ENCODE data around the gene MEF2C. TPM values are rescaled to one million over a fixed set of nuclear protein-coding genes. Genes with fewer than 3 reads are reported as not detected.

Gene MEF2C
- polyA plus RNA-seq, 1 donor (not counting 4 experiments of a cell fraction or from before 2014, with no cell fraction given), result 0.10 TPM

- H3K9me3 ChIP-seq (ENCODE audit: control insufficient read depth, low read depth, low read length), result no peaks in the 10 kb centered on the region
- DNase-seq (ENCODE audit: low read depth, low spot score), result no peak
Observed at GRCh38 chr5:88778736-88779135, 104.2 kb downstream of the MEF2C start.

GRCh38 chr5:88776692-88777091 is 106.3 kb downstream of the MEF2C start:
- Histone ChIP-seq H3K27me3 (ENCODE audit: control insufficient read depth, extremely low read depth, insufficient read depth, low read length) (no peaks in the 10 kb centered on the region), H2AFZ (ENCODE audit: control insufficient read depth, low read length) (no peak overlapping the region), H3K4me1 (ENCODE audit: control insufficient read depth, extremely low read depth, insufficient read depth, low read length) (no peaks in the 10 kb centered on the region), H3K9me3 (ENCODE audit: control insufficient read depth, low read depth, low read length) (no peaks in the 10 kb centered on the region), H3K4me2 (ENCODE audit: control insufficient read depth, extremely low read depth, insufficient read depth, low read depth, low read length) (no peak overlapping the region), H3K79me2 (ENCODE audit: control insufficient read depth, insufficient read depth, low read length) (no peaks in the 10 kb centered on the region), H3K4me3 (ENCODE audit: control insufficient read depth in 2 of 3, extremely low read depth in 1 of 3, insufficient read depth in 2 of 3, low read depth in 1 of 3, low read length in 3 of 3) (no peak overlapping the region), H3K36me3 (ENCODE audit: control insufficient read depth in 2 of 2, extremely low read depth in 1 of 2, insufficient read depth in 2 of 2, low read length in 2 of 2) (no peaks in the 10 kb centered on the region), H3K9ac (ENCODE audit: control insufficient read depth, extremely low read depth, insufficient read depth, low read length) (no peak overlapping the region), H3K9me1 (ENCODE audit: control insufficient read depth, extremely low read depth, insufficient read depth, low read length) (no peaks in the 10 kb centered on the region), H3K27ac (ENCODE audit: control insufficient read depth, insufficient read depth, low read length) (no peak overlapping the region), H4K20me1 (ENCODE audit: control insufficient read depth, extremely low read depth, insufficient read depth, low read length) (no peaks in the 10 kb centered on the region)
- no peak for TF ChIP-seq EZH2 (IDR thresholded peaks at IDR 0.05; ENCODE audit: low read length)
- TF ChIP-seq, protein P1, sequence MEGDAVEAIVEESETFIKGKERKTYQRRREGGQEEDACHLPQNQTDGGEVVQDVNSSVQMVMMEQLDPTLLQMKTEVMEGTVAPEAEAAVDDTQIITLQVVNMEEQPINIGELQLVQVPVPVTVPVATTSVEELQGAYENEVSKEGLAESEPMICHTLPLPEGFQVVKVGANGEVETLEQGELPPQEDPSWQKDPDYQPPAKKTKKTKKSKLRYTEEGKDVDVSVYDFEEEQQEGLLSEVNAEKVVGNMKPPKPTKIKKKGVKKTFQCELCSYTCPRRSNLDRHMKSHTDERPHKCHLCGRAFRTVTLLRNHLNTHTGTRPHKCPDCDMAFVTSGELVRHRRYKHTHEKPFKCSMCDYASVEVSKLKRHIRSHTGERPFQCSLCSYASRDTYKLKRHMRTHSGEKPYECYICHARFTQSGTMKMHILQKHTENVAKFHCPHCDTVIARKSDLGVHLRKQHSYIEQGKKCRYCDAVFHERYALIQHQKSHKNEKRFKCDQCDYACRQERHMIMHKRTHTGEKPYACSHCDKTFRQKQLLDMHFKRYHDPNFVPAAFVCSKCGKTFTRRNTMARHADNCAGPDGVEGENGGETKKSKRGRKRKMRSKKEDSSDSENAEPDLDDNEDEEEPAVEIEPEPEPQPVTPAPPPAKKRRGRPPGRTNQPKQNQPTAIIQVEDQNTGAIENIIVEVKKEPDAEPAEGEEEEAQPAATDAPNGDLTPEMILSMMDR (optimal IDR thresholded peaks at IDR 0.05 in 1 of 3, IDR thresholded peaks at IDR 0.05 in 1 of 3, conservative IDR thresholded peaks at IDR 0.05 in 1 of 3; ENCODE audit: extremely low read depth in 1 of 3, insufficient read depth in 2 of 3, low read length in 3 of 3), result no peak
- FAIRE-seq (no peak), DNase-seq (ENCODE audit: low read depth, low spot score) (no peak)
- dilution Hi-C loops (cut with MboI; ENCODE audit: extremely low pct_ligation_motif_present, low sequenced_read_pairs), result no loop called here

More at GRCh38 chr5:88778736-88779135, 104.2 kb downstream of the MEF2C start:
- H4K20me1 ChIP-seq (ENCODE audit: control insufficient read depth, extremely low read depth, insufficient read depth, low read length), result no peaks in the 10 kb centered on the region
- H3K4me2 ChIP-seq (ENCODE audit: control insufficient read depth, extremely low read depth, insufficient read depth, low read depth, low read length), result no peak overlapping the region
- H3K27me3 ChIP-seq (ENCODE audit: control insufficient read depth, extremely low read depth, insufficient read depth, low read length), result no peaks in the 10 kb centered on the region
- no peaks in the 10 kb centered on the region for H3K9me1 ChIP-seq (ENCODE audit: control insufficient read depth, extremely low read depth, insufficient read depth, low read length)
- no peak overlapping the region for H3K27ac ChIP-seq (ENCODE audit: control insufficient read depth, insufficient read depth, low read length)
- H2AFZ ChIP-seq (ENCODE audit: control insufficient read depth, low read length), result no peak overlapping the region
- no peak for TF ChIP-seq EZH2 (IDR thresholded peaks at IDR 0.05; ENCODE audit: low read length)
- TF ChIP-seq, protein P1 (optimal IDR thresholded peaks at IDR 0.05 in 1 of 3, IDR thresholded peaks at IDR 0.05 in 1 of 3, conservative IDR thresholded peaks at IDR 0.05 in 1 of 3; ENCODE audit: extremely low read depth in 1 of 3, insufficient read depth in 2 of 3, low read length in 3 of 3), result no peak
- H3K9ac ChIP-seq (ENCODE audit: control insufficient read depth, extremely low read depth, insufficient read depth, low read length), result no peak overlapping the region
- dilution Hi-C loops (cut with MboI; ENCODE audit: extremely low pct_ligation_motif_present, low sequenced_read_pairs), result no loop called here
- no peaks in the 10 kb centered on the region for H3K4me1 ChIP-seq (ENCODE audit: control insufficient read depth, extremely low read depth, insufficient read depth, low read length)
- H3K4me3 ChIP-seq (ENCODE audit: control insufficient read depth in 2 of 3, extremely low read depth in 1 of 3, insufficient read depth in 2 of 3, low read depth in 1 of 3, low read length in 3 of 3), result no peak overlapping the region
- H3K36me3 ChIP-seq (ENCODE audit: control insufficient read depth in 2 of 2, extremely low read depth in 1 of 2, insufficient read depth in 2 of 2, low read length in 2 of 2), result no peaks in the 10 kb centered on the region
- no peak for FAIRE-seq
- H3K79me2 ChIP-seq (ENCODE audit: control insufficient read depth, insufficient read depth, low read length), result no peaks in the 10 kb centered on the region

Data from keratinocyte (primary cell).